A549 treated with DMSO at 1 μM for 4 hours (cell line): ENCODE data around the gene IL17D. TPM values are rescaled to one million over a fixed set of nuclear protein-coding genes. Genes with fewer than 3 reads are reported as not detected.

Experiments
- total RNA-seq: library from RNA; stranded (reverse); fragments of 200-300 nt; extraction: Qiagen RNA extraction; gene quantifications from 5 replicates; pipeline ENCODE4 v1.2.3, GENCODE V29; 2022; ENCODE audit warnings: low read depth

The IL17D gene, protein sequence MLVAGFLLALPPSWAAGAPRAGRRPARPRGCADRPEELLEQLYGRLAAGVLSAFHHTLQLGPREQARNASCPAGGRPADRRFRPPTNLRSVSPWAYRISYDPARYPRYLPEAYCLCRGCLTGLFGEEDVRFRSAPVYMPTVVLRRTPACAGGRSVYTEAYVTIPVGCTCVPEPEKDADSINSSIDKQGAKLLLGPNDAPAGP
- total RNA-seq, result 1.0 to 1.3 TPM (median 1.1 TPM) in 5 replicates

DNA sequence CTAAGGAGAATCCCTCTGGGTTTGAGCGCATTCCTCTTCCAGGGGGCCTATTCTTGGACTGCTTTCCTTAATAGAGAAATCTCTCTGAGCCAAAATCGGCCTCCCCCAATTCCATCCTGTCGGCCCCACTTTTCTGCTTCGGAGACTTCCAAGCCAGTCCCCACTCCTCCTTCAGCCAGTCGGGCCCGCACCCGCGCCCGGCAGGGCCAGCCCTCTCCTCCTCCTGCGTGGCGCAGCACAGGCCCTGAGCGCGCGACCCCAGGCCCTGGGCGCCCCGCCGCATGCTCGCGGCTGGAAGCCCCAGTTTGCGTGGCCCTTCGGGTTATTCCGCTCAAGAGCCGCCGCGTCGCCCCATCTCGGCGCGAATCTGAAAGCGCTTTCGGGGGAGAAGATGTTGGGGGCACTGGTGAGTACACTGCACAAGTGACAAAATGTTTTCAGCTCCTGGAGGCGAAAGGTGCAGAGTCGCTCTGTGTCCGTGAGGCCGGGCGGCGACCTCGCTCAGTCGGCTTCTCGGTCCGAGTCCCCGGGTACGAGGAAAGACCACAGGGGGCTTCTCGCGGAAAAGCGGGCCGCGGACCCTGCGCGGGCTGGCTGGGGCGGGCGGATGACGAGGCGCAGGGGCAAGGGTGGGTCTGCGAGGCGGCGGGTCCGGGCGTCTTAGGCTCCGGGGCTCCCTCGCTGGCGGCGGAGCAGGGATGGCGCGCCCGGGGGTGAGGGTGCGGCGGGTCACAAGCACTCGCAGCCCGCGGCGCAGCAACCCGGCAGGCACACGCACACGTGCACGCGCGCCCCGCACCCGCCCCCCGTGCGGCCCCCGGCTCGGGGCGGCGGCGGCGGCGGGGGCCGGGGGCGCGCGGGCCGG, at the start of gene IL17D:
Gene IL17D (plus strand): TSS at position 785 of the 865 bp plus-strand sequence. CDS start 303 bp downstream, outside the sequence.

Other genes starting within 250 kb of the IL17D start
- 5.1 to 7.5 TPM (median 5.6 TPM) in 5 replicates for gene CRYL1, start 177.8 kb upstream of the IL17D start, total RNA-seq
- gene IFT88, start 136.5 kb upstream of the IL17D start, total RNA-seq, result 9.1 to 11.8 TPM (median 10.6 TPM) in 5 replicates
- gene EEF1AKMT1, start 70.3 kb downstream of the IL17D start, total RNA-seq, result 2.6 to 5.9 TPM (median 4.9 TPM) in 5 replicates
- 6.1 to 9.0 TPM (median 8.0 TPM) in 5 replicates for gene XPO4, start 199.0 kb downstream of the IL17D start, total RNA-seq